ENCODE results near the gene DSCAM.
"Not testable (repeated sequence)": the region's sequence is repeated elsewhere in the genome, so short reads cannot be mapped to it uniquely, and the experiment has no call there.

Gene DSCAM

DNA sequence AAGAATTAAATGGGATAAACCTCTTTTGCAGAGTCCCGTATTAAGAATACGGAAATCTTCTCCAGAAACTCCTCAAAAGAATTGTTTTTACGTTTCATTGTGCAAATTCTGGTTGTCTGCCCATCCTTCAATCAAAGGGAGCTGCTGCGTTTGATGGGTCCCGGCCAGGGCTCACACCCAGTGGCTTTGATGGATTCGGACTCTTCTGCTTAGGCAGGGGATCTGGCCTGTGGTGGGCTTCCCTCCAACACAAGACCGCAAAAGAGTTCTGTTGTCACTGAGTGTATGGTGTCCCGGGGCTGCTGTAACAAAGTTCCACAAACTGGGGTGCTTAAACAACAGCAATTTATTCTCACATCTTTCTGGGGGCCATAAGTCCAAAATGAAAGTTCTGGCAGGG is 577.7 kb downstream of the DSCAM start:
- H3K27ac Mint-ChIP-seq = no peak overlapping the region
- no peak overlapping the region for H3K4me3 Mint-ChIP-seq
- no peaks in the 10 kb centered on the region for H3K4me1 Mint-ChIP-seq (ENCODE audit: low read depth)
- H3K36me3 Mint-ChIP-seq (ENCODE audit: low read depth) = no peaks in the 10 kb centered on the region
- H3K9me3 Mint-ChIP-seq = peaks cover 40% of the 10 kb centered on the region
- no peak for DNase-seq (ENCODE audit: low spot score)
- no peaks in the 10 kb centered on the region for H3K27me3 Mint-ChIP-seq (ENCODE audit: low read depth)

DNA sequence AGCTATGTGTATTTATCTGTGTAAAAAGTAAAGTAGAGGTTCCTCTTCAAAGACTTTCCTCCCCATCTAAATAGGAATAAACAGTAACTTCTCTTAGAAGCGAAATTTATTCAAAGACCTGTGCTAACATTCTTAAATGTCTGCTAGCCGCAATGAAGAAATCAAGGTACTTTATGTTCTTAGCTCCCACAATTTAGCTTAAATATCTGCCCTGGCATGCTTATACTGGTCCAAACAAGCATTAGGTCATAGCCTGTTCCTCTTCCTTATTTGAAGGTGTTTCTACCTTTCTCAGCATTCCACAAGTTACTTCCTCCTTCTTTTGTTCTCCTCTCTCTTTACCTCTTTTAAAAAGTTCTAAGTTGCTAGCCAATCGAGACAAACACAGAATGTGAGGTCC is 588.5 kb downstream of the DSCAM start:
- not testable (repeated sequence) for H3K27me3 Mint-ChIP-seq (ENCODE audit: low read depth); H3K4me3 Mint-ChIP-seq; DNase-seq (ENCODE audit: low spot score); H3K27ac Mint-ChIP-seq; H3K36me3 Mint-ChIP-seq (ENCODE audit: low read depth); H3K4me1 Mint-ChIP-seq (ENCODE audit: low read depth)
- peaks cover 18% of the 10 kb centered on the region for H3K9me3 Mint-ChIP-seq

DNA sequence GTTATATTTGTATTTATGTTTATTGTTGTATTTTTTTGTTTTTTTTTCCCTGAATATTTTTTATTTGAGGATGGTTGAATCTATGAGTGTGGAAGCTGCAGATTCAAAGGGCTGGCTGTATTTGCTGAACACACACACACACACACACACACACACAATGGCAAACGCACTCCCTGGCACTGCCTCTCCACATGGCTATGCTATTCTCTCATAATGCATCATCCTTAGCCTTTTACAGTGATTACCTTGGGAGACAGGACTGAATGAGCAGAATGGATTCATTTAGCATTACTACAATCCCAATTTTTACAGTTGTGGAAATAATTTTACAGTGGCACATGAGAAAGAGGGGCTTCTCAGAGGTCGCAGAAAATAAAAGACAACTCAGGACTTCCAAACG is 589.6 kb downstream of the DSCAM start:
- Mint-ChIP-seq H3K9me3 (peaks cover 26% of the 10 kb centered on the region), H3K27me3 (ENCODE audit: low read depth) (no peaks in the 10 kb centered on the region), H3K36me3 (ENCODE audit: low read depth) (no peaks in the 10 kb centered on the region), H3K27ac (no peak overlapping the region), H3K4me1 (ENCODE audit: low read depth) (no peaks in the 10 kb centered on the region), H3K4me3 (no peak overlapping the region)
- no peak for DNase-seq (ENCODE audit: low spot score)

DNA sequence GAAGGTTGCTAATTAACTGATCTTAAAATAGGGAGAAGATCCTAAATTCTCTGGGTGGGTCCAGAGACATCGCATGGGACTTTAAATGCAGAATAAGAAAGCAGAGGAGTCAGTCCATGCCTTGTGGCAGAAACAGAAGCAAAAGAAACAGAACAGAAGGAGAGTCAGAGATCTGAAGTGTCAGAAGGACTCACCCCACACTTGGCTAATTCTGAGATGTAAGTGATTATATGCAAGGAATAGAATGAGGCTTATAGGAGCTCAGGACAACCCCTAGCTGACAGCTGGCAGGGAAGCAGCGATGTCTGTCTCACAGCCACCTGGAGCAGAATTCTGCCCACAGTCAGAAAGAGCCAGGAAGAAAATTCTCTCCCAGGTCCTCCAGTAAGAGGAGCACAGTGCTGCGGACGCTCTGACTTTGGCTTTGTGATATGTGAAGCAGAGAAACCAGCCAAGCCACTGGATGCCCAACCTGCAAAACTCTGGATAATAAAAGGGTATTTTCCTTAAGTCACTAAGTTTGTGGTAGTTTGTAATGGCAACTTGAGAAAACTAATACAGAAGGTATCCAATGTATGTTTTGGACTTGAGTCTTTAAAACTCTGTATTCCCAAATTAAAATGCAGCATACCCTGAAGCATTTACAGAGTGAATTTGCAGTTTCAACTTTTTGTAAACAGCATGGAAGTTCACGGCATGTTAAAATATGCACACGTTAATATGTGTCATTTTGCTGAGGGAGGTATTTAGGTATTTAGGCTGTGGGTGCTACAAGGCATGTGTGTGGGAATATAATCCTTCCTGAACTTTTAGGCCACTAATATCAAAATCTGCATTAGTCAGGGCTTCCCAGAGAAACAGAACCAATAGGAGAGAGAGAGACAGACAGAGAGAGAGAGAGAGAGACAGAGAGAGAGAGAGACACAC is 591.2 kb downstream of the DSCAM start:
- peaks cover 35% of the 10 kb centered on the region for H3K9me3 Mint-ChIP-seq
- H3K27me3 Mint-ChIP-seq (ENCODE audit: low read depth) = no peaks in the 10 kb centered on the region
- DNase-seq (ENCODE audit: low spot score) = no peak
- H3K4me3 Mint-ChIP-seq = no peak overlapping the region
- H3K36me3 Mint-ChIP-seq (ENCODE audit: low read depth) = no peaks in the 10 kb centered on the region
- H3K27ac Mint-ChIP-seq = no peak overlapping the region
- H3K4me1 Mint-ChIP-seq (ENCODE audit: low read depth) = no peaks in the 10 kb centered on the region

DNA sequence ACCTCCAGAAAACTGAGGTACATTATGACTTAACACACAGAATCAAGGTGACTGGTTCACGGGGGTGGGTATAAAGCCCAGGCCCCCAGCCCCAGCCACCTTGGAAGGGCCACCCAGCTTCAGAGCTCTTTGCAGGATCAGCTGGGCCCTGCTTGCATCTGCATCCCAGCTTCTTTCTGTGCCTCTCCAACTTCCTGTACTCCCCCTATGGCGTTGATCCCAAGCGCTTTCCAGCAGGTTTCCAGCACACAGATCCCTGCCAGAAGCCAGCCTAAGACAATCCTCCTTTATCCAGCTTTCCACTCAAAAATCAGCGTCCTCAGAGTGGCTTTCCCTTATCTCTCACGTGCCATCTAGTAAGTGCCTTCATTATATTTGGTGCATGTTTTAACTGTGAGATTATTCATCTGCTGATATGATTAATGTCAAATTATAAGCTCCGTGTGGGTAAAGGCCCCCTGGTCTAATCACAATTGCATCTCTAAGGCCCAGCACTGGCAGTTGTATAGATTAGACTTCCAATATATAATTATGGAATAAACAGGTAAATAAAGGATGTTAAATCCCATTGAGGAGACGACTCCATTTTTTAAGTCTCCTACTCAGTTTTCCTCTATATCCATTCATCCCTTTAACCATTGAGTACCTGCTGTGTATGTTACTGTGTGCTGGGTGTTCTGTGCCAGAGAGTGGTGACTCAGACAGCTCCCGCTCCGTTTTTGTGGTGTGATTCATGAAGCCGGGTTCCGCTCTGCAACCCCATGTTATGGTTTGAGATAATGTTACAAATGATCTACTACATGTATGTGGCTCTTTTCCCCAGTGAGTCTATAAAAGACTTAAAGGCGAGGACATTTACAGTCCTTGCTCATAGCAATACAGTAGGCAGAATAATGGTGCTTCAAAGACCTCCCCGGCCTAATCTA is 592.2 kb downstream of the DSCAM start:
- H3K4me3 Mint-ChIP-seq = no peak overlapping the region
- no peaks in the 10 kb centered on the region for H3K4me1 Mint-ChIP-seq (ENCODE audit: low read depth)
- H3K27ac Mint-ChIP-seq = no peak overlapping the region
- H3K27me3 Mint-ChIP-seq (ENCODE audit: low read depth) = no peaks in the 10 kb centered on the region
- no peaks in the 10 kb centered on the region for H3K36me3 Mint-ChIP-seq (ENCODE audit: low read depth)
- no peak for DNase-seq (ENCODE audit: low spot score)
- H3K9me3 Mint-ChIP-seq = peaks cover 38% of the 10 kb centered on the region

DNA sequence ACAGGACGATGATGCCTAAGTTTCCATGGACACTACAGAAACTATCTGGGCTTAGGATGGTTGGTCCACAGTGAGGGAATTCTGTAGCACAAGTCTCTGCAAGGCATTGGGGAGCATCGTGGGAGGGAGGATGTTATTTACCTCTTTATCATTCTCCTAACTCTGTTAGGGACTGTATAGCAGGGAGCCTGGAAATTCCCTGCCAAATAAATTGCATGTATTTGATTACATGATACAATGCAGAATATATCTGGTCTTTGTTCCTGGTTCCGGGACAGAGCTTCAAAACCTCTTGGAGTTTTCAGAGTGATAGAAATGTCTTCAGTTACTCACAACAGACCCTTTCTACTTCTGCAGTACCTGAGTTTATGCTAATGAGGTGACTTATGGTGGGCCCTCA is 593.8 kb downstream of the DSCAM start:
- Mint-ChIP-seq H3K4me3 (no peak overlapping the region), H3K27ac (no peak overlapping the region), H3K4me1 (ENCODE audit: low read depth) (no peaks in the 10 kb centered on the region), H3K9me3 (peaks cover 48% of the 10 kb centered on the region), H3K36me3 (ENCODE audit: low read depth) (no peaks in the 10 kb centered on the region), H3K27me3 (ENCODE audit: low read depth) (no peaks in the 10 kb centered on the region)
- no peak for DNase-seq (ENCODE audit: low spot score)

DNA sequence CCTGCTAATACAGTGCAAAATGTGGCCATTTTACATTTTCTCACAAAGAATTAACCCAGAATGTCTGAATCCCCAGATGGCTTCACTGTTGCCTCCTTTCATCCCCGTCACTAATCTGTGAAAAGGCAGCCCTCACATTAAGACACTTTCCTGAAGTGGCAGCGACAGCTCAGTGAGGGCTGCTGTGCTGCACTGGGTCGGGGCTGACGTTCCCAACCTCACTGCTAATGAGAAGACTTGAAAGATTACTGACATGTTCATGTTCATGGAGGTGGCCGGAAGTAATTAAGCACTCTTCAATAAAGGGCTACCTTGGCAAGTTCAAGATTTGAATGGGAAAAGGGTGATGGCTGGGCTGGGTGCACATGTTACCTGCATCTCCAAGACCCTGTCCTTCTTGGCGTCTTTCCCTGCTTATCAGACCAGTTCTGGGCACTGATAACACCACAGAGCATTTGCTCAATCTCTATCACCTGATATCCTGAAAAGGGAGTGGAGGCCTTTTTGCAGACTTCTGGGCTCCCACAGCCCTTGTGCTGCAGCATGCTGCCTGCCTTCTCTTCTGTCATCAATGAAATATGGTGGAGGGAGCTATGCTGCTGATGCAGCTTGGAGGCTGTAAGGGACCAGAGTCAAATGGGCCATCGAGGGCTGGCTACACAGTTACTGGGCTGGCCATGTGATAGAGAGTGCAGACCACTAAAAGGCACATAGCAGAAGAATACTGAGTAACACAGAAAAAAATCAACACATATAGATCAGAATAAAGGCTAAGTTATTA is 596.3 kb downstream of the DSCAM start:
- H3K4me3 Mint-ChIP-seq = no peak overlapping the region
- no peak overlapping the region for H3K27ac Mint-ChIP-seq
- H3K36me3 Mint-ChIP-seq (ENCODE audit: low read depth) = no peaks in the 10 kb centered on the region
- H3K4me1 Mint-ChIP-seq (ENCODE audit: low read depth) = no peaks in the 10 kb centered on the region
- H3K27me3 Mint-ChIP-seq (ENCODE audit: low read depth) = no peaks in the 10 kb centered on the region
- DNase-seq (ENCODE audit: low spot score) = no peak
- H3K9me3 Mint-ChIP-seq = peaks cover 60% of the 10 kb centered on the region

DNA sequence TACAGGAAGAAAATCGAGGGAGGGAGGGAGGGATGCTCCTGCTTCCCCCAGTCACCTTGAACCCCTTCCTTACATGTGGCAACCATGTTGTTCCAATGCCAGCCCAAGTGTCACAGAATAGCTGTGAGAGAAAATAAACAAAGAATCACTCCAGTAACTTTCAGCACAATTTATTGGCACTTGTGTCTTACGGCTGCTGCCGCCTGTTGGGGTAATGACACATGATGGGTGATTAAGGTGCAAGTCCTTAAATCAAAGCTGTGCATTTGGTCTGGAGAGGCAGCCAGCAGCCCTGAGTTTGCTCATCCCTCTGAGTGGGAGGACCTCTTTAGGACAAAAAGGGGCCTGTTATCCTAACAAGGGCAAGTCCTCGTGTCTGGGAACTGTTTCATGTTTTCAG is 602.0 kb downstream of the DSCAM start:
- H3K9me3 Mint-ChIP-seq = peaks cover 49% of the 10 kb centered on the region
- H3K36me3 Mint-ChIP-seq (ENCODE audit: low read depth) = no peaks in the 10 kb centered on the region
- no peaks in the 10 kb centered on the region for H3K4me1 Mint-ChIP-seq (ENCODE audit: low read depth)

DNA sequence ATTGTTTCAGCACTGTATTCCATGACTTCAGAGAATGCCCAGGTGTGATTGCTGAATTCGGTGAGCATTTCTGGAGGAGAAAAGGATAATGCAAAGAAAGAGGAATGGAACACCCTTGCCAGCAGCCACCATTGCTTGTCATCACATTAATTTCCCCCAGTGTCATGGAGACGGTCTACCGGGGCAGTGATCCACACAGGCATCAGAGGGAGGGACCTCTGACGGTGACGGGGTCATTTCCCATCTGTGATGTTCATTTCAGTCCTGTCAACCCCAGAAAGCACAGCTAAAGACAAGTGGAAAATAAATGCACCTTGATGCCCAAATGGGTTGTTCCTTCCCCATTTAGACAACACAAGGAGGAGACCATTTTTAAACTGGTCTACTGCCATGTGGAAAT is 603.3 kb downstream of the DSCAM start:
- DNase-seq (ENCODE audit: low spot score) = no peak
- Mint-ChIP-seq H3K4me1 (ENCODE audit: low read depth) (no peaks in the 10 kb centered on the region), H3K36me3 (ENCODE audit: low read depth) (no peaks in the 10 kb centered on the region), H3K27ac (no peak overlapping the region), H3K9me3 (peaks cover 38% of the 10 kb centered on the region), H3K27me3 (ENCODE audit: low read depth) (no peaks in the 10 kb centered on the region), H3K4me3 (no peak overlapping the region)

More for the DNA sequence above, 602.0 kb downstream of the DSCAM start:
- H3K27ac Mint-ChIP-seq = no peak overlapping the region
- H3K27me3 Mint-ChIP-seq (ENCODE audit: low read depth) = no peaks in the 10 kb centered on the region
- DNase-seq (ENCODE audit: low spot score) = no peak
- no peak overlapping the region for H3K4me3 Mint-ChIP-seq

DNA sequence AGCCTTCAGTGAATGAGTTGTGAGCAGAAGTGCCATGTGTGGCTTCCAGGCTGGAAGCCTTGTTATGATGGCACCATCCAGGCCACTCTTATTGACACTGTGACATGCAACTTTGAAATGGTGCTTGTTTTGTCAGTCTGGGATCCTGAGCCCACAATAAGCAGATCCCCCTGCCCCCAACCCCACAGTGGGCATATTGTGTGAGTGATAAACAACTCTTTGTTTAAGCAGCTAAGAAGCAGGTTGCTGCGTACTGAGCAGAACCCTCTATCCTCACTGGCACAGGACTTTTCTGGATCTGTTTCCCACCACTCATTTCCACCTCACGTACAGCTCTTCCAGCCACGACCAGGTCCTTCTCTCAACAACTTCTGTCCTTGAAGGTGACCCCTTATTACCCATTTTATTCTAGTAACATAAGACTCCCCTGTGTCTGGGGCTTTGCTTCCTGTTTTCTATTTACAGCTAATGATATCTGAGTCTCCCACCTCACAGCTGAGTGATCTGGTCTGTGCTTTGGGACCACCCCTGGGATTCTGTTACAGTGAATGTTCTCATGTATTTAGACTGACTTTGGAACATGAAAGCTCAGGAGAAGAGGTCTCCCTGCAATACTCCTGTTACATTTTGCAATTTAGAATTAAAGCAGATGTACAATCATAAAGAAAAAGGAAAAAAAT is 604.2 kb downstream of the DSCAM start:
- H3K27me3 Mint-ChIP-seq (ENCODE audit: low read depth) = no peaks in the 10 kb centered on the region
- no peaks in the 10 kb centered on the region for H3K36me3 Mint-ChIP-seq (ENCODE audit: low read depth)
- peaks cover 30% of the 10 kb centered on the region for H3K9me3 Mint-ChIP-seq
- DNase-seq (ENCODE audit: low spot score) = no peak
- no peak overlapping the region for H3K27ac Mint-ChIP-seq
- no peaks in the 10 kb centered on the region for H3K4me1 Mint-ChIP-seq (ENCODE audit: low read depth)
- H3K4me3 Mint-ChIP-seq = no peak overlapping the region

DNA sequence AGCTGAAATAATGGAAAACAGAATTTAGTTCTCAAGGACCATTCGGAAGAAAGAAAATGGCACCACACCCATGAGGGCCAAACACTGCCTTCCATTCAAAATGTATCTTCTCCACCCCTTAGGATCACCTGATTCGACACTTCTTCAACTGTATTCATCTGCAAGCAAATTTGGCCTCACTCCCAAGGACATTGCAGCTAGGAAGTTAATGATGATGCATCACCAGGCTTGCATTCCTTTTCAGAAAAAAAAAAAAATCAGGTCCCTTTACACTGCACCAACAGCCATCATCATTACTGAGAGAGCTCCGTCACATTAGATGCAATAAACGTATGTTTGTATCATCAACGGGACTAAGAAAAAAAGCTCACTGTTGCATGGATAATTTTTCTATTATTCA is 611.4 kb downstream of the DSCAM start:
- no peak overlapping the region for H3K4me3 Mint-ChIP-seq
- H3K36me3 Mint-ChIP-seq (ENCODE audit: low read depth) = no peaks in the 10 kb centered on the region
- H3K9me3 Mint-ChIP-seq = peaks cover 11% of the 10 kb centered on the region
- no peak for DNase-seq (ENCODE audit: low spot score)
- no peaks in the 10 kb centered on the region for H3K27me3 Mint-ChIP-seq (ENCODE audit: low read depth)
- H3K27ac Mint-ChIP-seq = no peak overlapping the region
- H3K4me1 Mint-ChIP-seq (ENCODE audit: low read depth) = no peaks in the 10 kb centered on the region

DNA sequence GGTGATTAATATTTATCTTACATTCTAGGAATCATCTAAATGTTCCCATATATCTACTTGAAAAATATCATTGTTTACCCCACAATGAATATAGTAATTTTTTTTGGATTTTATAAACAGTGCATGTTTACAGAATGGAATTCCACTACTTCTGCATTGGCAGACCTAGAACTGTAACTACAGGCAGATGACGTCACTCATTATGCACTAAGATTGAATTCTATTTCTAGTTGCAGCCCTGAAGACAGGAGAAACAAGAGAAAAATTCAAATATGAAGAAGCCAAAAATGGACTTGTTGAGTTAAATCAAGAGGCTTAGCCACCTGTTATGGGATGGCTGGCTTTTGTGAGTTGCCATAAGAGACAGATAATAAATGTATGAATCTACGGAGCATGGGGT is 615.0 kb downstream of the DSCAM start:
- DNase-seq (ENCODE audit: low spot score) = no peak
- no peaks in the 10 kb centered on the region for H3K36me3 Mint-ChIP-seq (ENCODE audit: low read depth)
- peaks cover 10% of the 10 kb centered on the region for H3K9me3 Mint-ChIP-seq
- H3K4me1 Mint-ChIP-seq (ENCODE audit: low read depth) = no peaks in the 10 kb centered on the region
- no peak overlapping the region for H3K4me3 Mint-ChIP-seq
- no peaks in the 10 kb centered on the region for H3K27me3 Mint-ChIP-seq (ENCODE audit: low read depth)
- H3K27ac Mint-ChIP-seq = no peak overlapping the region

DNA sequence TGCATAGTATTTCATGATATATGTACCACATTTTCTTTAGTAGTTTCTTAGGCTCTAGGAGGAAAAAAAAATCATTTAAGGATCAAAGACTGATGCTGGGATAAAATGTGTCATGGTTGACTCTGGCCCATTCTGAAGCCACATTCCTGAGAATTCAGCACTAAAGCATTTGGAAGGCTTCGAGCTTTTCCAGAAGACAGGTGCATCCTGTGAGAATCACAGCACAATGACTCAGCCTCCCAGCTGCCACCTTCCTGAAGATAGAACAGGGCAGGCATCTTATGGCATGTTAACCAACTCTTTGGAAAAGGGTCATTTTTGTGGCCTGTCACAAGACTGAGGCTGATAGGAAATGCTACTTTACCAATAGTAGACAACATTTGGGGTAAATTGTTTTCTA is 619.9 kb downstream of the DSCAM start:
- Mint-ChIP-seq H3K4me3 (no peak overlapping the region), H3K27ac (no peak overlapping the region), H3K36me3 (ENCODE audit: low read depth) (no peaks in the 10 kb centered on the region), H3K27me3 (ENCODE audit: low read depth) (no peaks in the 10 kb centered on the region), H3K9me3 (peaks cover 25% of the 10 kb centered on the region), H3K4me1 (ENCODE audit: low read depth) (no peaks in the 10 kb centered on the region)
- DNase-seq (ENCODE audit: low spot score) = no peak

Data from T-helper 2 cell treated with Interferon-gamma antibody and Interleukin-4, amounts not matched to agents 5 μg/mL and 100 μg/mL, for 36 hours (primary cell).